Stimulated activated CD8-positive, alpha-beta memory T cell treated with anti-CD3 and anti-CD28 coated beads, Interleukin-7, amount 100 ng/mL, for 24 hours (primary cell): ENCODE measurements around the gene ISM1.
A peak's percentile ranks its signal among the peaks of the same experiment; 100 is the strongest.

ENCODE experiments used
- DNase-seq: peaks from one replicate; pipeline ENCODE4 v3.0.0-alpha.2; 2020; ENCODE audit warnings: low read depth

The ISM1 gene

DNA sequence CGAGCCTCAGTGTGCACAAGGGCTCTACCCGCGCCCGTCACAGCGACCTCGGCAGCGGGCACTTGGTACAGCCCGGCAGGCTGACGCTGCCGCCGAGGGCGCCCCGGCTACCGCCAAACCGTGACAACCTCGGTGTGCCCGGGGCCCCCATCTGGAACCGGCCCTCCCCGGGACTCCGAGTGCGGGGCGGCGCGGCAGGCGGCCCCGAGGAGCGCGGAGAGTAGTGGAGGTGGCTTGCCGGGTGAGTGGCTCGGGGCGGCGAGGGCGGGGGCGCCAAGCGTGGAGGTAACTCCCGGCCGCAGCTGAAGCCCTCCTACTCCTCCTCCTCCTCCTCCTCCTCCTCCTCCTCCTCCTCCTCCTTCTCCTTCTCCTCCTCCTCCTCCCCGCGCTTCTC, at the start of gene ISM1:
Gene ISM1 (plus strand): TSS at position 371 of the 394 bp plus-strand sequence. CDS start 503 bp downstream, outside the sequence.
- peak; percentile 4 for DNase-seq

- DNase-seq, result no peak
Observed at GRCh38 chr20:13173201-13173600, 47.9 kb upstream of the ISM1 start.

DNA sequence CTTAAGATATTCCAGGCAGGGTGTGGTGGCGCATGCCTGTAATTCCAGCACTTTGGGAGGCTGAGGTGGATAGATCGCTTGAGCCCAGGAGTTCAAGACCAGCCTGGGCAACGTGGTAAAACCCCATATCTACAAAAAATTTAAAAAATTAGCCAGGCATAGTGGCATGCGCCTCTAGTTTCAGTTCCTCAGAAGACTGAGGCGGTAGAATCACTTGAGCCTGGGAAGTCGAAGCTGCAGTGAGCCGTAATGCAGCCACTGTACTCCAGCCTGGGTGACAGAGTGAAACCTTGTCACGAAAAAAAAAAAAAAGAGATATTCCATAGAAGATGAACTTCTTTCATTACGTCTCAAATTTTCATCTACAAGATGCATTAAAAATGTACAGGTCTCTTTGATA, 46.7 kb upstream of the ISM1 start:
- DNase-seq, result no peak

- no peak for DNase-seq
Observed at GRCh38 chr20:13180986-13181889, 39.8 kb upstream of the ISM1 start.

DNA sequence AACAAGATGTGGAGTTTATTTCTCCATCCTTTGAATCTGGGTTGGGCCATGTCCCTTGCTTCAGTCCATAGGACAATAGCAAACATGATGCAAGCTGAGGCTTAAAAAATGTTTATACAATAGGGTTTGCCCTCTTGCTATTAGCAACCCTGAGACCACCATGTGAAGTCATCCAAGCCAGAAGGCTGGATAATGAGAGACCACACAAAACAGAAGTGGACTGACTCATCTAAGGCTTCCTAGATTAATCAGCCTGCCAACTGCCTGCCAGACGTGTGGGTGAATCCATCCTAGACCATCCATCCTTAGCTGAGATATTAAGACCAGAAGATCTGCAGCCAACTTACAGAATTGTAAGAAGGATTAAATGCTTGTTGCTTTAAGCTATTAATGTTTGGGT, 38.1 kb upstream of the ISM1 start:
- no peak for DNase-seq

- no peak for DNase-seq
Observed at GRCh38 chr20:13186043-13186774, 34.9 kb upstream of the ISM1 start.

GRCh38 chr20:13187899-13188298, 33.2 kb upstream of the ISM1 start:
- no peak for DNase-seq

DNA sequence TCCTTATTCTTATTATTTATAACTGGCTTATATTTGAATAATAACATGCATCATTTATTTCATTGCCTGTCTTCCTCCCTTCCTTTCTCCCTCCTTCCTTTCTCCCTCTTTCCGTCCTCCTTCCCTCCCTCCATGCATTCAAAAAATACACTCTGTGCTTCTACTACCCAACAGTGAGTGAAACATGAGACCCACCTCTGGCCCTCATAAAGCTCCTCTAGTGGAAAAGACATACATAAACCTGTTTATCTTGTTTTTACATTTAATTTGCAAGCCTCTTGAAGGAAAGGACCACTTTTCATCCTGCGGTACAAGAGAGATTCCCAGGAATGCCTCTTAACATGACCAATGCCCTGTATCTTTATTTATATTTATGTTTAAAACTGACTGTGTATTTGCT, 21.8 kb upstream of the ISM1 start:
- DNase-seq, result no peak

DNA sequence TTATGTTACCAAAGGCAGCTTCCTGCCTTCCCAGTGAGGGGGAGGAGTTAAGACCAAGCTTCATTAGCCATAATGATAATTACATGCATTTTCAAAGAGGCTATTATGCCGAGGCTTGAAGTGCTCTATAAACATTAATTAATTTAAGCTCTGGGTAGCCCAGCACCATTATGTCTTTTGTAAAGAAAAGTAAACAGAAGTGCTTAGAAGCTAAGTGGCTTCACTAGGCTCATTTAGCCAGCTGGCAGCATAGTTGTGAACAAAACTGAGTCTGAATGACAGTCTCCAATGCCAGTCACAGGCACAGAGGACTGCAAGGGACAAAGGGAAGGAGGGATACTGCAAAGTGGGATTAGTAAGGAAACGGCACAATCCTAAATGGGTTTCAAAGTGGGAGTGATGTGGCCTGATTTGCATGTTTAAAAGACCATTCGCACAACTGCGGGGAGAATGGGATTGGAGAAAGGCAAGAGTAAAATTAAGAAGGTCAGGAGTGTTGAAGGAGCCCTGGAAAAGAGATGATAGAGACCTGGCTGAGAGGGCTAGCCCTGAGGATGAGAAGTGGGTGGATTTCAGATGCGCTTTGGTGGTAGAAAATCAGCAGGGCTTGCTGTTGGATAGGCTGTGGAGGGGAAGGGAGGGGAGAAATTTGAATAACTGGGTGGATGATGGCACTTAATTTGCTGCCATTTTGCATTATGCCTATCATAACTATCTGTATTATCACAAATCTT, 20.1 kb upstream of the ISM1 start:
- DNase-seq, result no peak

DNA sequence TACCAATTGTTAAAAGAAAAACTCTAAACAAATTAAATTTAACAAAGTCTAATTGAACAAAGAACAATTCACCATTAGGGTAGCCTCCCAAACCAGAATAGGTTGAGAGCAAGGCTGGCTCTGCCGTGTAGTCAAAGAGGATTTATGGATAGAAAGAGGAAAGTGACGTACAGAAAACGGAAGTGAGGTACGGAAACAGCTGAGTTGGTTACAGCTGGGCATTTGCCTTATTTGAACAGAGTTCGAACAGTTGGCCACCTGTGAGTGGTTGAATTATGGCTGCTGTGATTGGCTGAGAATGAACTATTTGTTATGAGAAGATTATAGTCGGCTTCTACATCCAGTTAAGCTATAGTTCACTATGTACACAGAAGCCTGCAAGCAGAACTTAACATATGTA, 18.5 kb upstream of the ISM1 start:
- DNase-seq, result no peak

DNA sequence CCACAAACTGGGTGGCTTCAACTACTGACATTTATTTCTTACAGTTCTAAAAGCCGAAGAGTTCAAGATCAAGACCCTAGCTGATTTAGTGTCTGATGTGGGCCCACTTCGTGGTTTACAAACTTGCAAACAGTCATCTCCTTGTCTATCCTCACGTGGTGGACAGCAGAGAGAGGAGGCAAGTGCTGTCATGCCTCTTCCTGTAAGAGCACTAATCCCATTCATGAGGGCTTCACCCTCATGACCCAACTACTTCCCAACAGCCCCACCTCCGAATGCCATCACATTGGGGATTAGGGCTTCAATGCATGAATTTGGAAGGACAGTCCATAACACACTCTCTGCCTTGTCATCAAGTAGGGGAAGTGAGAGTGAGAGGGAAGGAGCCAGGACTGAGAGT, 15.6 kb upstream of the ISM1 start:
- DNase-seq, result no peak

GRCh38 chr20:13205848-13206434, 15.1 kb upstream of the ISM1 start:
- no peak for DNase-seq

GRCh38 chr20:13207016-13207415, 14.1 kb upstream of the ISM1 start:
- DNase-seq, result no peak

GRCh38 chr20:13211956-13212618, 9.0 kb upstream of the ISM1 start:
- DNase-seq, result no peak

- DNase-seq, result no peak
Observed at GRCh38 chr20:13212750-13213149, 8.3 kb upstream of the ISM1 start.

- no peak for DNase-seq
Observed at GRCh38 chr20:13213335-13213734, 7.7 kb upstream of the ISM1 start.

GRCh38 chr20:13216533-13216932, 4.5 kb upstream of the ISM1 start:
- no peak for DNase-seq

DNA sequence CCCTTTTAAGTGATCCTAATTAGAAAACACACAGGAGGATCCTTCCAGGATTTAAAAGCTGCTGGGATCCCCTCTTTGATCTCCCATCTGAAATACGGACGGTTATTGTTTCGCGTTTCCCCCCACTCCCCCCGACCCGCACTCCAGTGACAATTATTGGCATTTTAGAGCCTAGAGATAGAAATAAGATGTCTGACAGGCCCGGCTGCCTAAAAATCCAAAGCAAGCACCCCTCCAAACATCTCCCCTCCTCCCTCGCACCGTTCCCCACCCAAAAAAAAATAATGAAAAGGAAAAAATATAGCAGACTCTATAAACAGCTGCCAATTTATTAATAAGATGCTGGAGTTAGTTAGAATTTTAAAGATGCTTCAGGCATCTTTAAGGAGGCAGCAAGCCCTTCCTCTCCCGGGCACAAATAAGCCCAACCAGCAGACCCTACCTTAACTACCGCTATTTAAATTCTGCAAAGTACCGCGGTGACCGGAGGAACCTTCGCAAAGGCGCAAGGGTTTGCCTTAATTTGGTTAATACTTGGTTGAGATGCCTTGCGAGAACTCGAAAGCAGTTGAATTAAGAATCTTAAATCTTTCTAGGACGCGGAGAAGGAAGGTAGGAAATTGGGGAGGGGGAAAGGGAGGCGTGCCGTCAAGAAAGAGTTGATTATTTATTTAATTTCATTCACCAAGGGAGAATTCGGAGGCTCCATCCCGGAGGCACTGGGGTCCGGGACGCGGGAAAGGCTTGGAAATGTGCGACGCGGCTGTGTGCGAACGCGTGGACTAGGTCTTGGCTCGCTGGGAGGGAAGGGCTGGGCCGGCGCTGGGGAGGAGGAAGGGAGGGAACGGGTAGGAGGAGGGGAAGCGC, 1.5 kb upstream of the ISM1 start:
- DNase-seq, result no peak

DNA sequence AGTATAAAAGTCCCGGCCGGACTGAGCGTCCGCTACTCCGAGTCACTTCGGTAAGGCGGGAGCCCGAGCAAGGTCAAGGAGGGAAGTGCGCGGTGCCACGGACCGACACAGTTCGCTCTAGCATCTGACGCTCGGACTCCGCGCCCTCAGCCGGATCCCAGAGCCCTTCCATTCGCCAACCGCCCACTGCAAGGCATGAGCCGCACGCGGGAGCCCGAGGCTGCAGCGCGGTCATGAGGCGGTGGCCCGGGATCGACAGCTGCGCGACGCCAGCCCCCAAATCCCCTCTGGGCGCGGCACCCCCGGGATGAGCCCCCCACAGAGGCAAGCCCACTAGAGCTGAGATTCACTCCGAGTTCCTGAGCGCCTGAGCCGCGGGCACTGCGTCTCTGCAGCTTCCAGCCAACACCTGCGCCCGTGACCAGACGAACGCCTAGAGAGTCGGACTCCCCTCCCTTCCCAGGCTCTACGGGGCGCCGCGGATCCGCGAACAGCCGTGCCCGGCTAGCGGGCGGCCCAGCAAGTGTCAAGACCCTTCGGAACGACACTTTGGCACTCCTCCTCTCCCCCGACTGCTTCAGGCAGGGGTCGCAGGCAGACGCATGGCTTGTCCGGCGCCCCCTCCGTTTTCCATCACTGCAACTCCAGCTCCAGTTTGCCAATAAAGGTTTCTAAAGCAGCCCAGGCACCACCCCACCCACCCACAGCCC, 725 bp upstream of the ISM1 start:
- DNase-seq, result no peak

DNA sequence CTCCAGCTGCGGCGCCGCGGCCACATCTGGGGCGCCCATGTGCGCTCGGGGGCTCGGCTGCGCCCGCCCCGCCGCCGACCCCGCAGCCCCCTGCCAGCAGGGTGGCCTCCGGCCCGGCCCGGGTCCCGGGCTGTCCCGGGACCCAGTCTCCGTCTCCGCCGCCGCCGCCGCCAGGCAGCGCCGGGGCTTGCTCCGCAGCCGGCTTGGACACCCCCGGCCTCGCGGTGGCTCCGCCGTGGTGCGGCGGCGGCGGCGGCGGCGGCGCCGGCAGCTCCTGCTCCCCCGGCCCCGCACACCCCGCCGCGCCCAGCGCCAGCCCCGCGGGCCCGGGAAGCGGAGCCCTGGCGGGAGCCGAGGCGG, 219 bp downstream of the ISM1 start:
- no peak for DNase-seq
